A549 (cell line): ENCODE results near the gene PLA2G5. TPM values are rescaled to one million over a fixed set of nuclear protein-coding genes. Genes with fewer than 3 reads are reported as not detected.
"Not testable (repeated sequence)": the region's sequence is repeated elsewhere in the genome, so short reads cannot be mapped to it uniquely, and the experiment has no call there.

Source experiments
- ATAC-seq, 2 experiments: fragments of 200-7000 bp in 1 of 2; fragments of >200 bp in 1 of 2; cut with Nextera tagmentation in 1 of 2; cut with Tn5 transposase in 1 of 2; 3 replicates each; pipeline versions ENCODE4 v1.8.0 to v1.9.1; 2018 to 2020; ENCODE audit warnings: mild to moderate bottlenecking in 1 of 2, moderate library complexity in 1 of 2
- CTCF ChIA-PET: fragments of 300-600 bp; sonication (Branson Sonifier 250); formaldehyde crosslinking; extraction: SDS; loops from one replicate; lab custom pipeline; 2021; ENCODE audit warnings: antibody characterized with exemption, inconsistent platforms; lab: Yijun Ruan, JAX
- POLR2A ChIA-PET: fragments of 350-600 bp; formaldehyde crosslinking; extraction: SDS; loops from one replicate; lab custom pipeline; 2021; ENCODE audit warnings: antibody characterized with exemption, inconsistent platforms; lab: Yijun Ruan, JAX
- DNase-seq, 2 experiments: peaks; one replicate each; pipeline versions ENCODE4 v3.0.0 to v3.0.0-alpha.2; 2011 to 2016; ENCODE audit warnings: low read depth in 1 of 2, low spot score in 1 of 2
- FAIRE-seq: peaks from 2 replicates; lab custom pipeline; 2011; peaks lifted over from hg19 to GRCh38; lab: Jason Lieb, UNC
- H3K27ac ChIP-seq, 2 experiments: fragments of >200 bp; sonication (Bioruptor Twin); formaldehyde crosslinking; 3 replicates each; pipeline ENCODE4 v1.5.1; 2016 to 2017
- H3K4me1 ChIP-seq: fragments of >200 bp; sonication (Bioruptor Twin); formaldehyde crosslinking; 3 replicates; pipeline ENCODE4 v1.6.1; 2016
- H3K4me2 ChIP-seq: fragments of >200 bp; sonication (Bioruptor Twin); formaldehyde crosslinking; 3 replicates; pipeline ENCODE4 v1.6.1; 2016
- H3K4me3 ChIP-seq: fragments of >200 bp; sonication (Bioruptor Twin); formaldehyde crosslinking; 3 replicates; pipeline ENCODE4 v1.5.1; 2016
- H3K9me3 ChIP-seq: fragments of >200 bp; sonication (Bioruptor Twin); formaldehyde crosslinking; 3 replicates; pipeline ENCODE4 v1.6.1; 2016
- BHLHE40 ChIP-seq: IDR thresholded peaks from 2 replicates; pipeline ENCODE4 v1.6.1; 2012; ENCODE audit warnings: low read depth, low read length, inconsistent platforms
- CHD2 ChIP-seq: fragments of 150-350 bp; IDR thresholded peaks from 2 replicates; pipeline ENCODE4 v1.6.1; 2014; ENCODE audit warnings: low read length; ENCODE audit not compliant: partially characterized antibody
- CTCF ChIP-seq: fragments of >200 bp; sonication (Bioruptor Twin); formaldehyde crosslinking; IDR thresholded peaks from 3 replicates; pipeline ENCODE4 v1.5.1; 2016
- GATA3 ChIP-seq: IDR thresholded peaks from 2 replicates; pipeline ENCODE4 v1.6.1; 2012; ENCODE audit warnings: borderline replicate concordance
- KDM1A ChIP-seq: fragments of 200-600 bp; sonication (generic); IDR thresholded peaks from 2 replicates; pipeline ENCODE4 v1.6.1; 2016; ENCODE audit warnings: low read depth, mild to moderate bottlenecking
- KDM5A ChIP-seq: fragments of 200-600 bp; sonication (generic); IDR thresholded peaks from 2 replicates; pipeline ENCODE4 v1.6.1; 2016; ENCODE audit warnings: antibody characterized with exemption, mild to moderate bottlenecking
- MAFK ChIP-seq: fragments of 450-650 bp; IDR thresholded peaks from 2 replicates; pipeline ENCODE4 v1.6.1; 2014; ENCODE audit not compliant: partially characterized antibody
- MAZ ChIP-seq: fragments of 150-350 bp; IDR thresholded peaks from 2 replicates; pipeline ENCODE4 v1.6.1; 2014; ENCODE audit warnings: antibody characterized with exemption, low read depth, low read length, borderline replicate concordance
- MYC ChIP-seq: IDR thresholded peaks from 2 replicates; pipeline ENCODE4 v1.6.1; 2012; ENCODE audit warnings: mild to moderate bottlenecking, inconsistent platforms, low read length, improper control_type of control experiment, borderline replicate concordance
- NPAS2 ChIP-seq: fragments of 250-450 bp; sonication (Bioruptor Pico); IDR thresholded peaks from 2 replicates; pipeline ENCODE4 v1.8.0; 2022; ENCODE audit warnings: mild to moderate bottlenecking, moderate library complexity, borderline replicate concordance
- PBX3 ChIP-seq: IDR thresholded peaks from 2 replicates; pipeline ENCODE4 v1.6.1; 2012
- POLR2A ChIP-seq: IDR thresholded peaks from 2 replicates; pipeline ENCODE4 v1.6.1; 2012; ENCODE audit warnings: mild to moderate bottlenecking, low read length
- RCOR1 ChIP-seq: fragments of 150-350 bp; IDR thresholded peaks from 2 replicates; pipeline ENCODE4 v1.6.1; 2014; ENCODE audit warnings: antibody characterized with exemption, low read length, low read depth
- REST ChIP-seq: fragments of 200-600 bp; sonication (generic); IDR thresholded peaks from 2 replicates; pipeline ENCODE4 v1.6.1; 2016; ENCODE audit warnings: antibody characterized with exemption, mild to moderate bottlenecking, moderate library complexity
- SMC3 ChIP-seq: fragments of >200 bp; sonication (Bioruptor Twin); formaldehyde crosslinking; IDR thresholded peaks from 3 replicates; pipeline ENCODE4 v1.6.1; 2018; ENCODE audit warnings: inconsistent platforms
- TFCP2L1 ChIP-seq: fragments of 250-450 bp; sonication (Bioruptor Pico); IDR thresholded peaks from 2 replicates; pipeline ENCODE4 v1.5.0; 2021; ENCODE audit warnings: mild to moderate bottlenecking
- TP53 ChIP-seq: fragments of 250-450 bp; sonication (Bioruptor Pico); IDR thresholded peaks from 2 replicates; pipeline ENCODE4 v1.5.0; 2021; ENCODE audit warnings: mild to moderate bottlenecking, moderate library complexity
- WGBS: methylation state at CpG from one replicate; pipeline ENCODE4 v1.1.6; 2017; ENCODE audit errors: missing lambda C conversion rate; 5-methylcytosine and 5-hydroxymethylcytosine counted together
- polyA plus RNA-seq, 4 experiments: library from polyadenylated mRNA; depleted of rRNA in 3 of 4; stranded (reverse); fragments of >200 nt; fragmentation: RNase III in 1 of 4; extraction: RNeasy Plus Mini Kit Qiagen cat#74134 plus additional on column Dnase treatment in 1 of 4; gene quantifications; 2 replicates in 3 of 4; 3 replicates in 1 of 4; pipeline ENCODE4 v1.2.3, GENCODE V29; 2011 to 2017
- TF ChIP-seq, protein P1 (sequence below): fragments of 250-450 bp; sonication (Bioruptor Pico); IDR thresholded peaks from 2 replicates; pipeline ENCODE4 v1.5.0; 2020; ENCODE audit warnings: low read depth, mild to moderate bottlenecking, moderate library complexity
- TF ChIP-seq, protein P2 (sequence below): fragments of >200 bp; sonication (Bioruptor Twin); formaldehyde crosslinking; IDR thresholded peaks from 3 replicates; pipeline ENCODE4 v1.6.1; 2016

PLA2G5 gene
- polyA plus RNA-seq, 2 of the 4 experiments (the other 2 are of a cell fraction) = not detected

DNA sequence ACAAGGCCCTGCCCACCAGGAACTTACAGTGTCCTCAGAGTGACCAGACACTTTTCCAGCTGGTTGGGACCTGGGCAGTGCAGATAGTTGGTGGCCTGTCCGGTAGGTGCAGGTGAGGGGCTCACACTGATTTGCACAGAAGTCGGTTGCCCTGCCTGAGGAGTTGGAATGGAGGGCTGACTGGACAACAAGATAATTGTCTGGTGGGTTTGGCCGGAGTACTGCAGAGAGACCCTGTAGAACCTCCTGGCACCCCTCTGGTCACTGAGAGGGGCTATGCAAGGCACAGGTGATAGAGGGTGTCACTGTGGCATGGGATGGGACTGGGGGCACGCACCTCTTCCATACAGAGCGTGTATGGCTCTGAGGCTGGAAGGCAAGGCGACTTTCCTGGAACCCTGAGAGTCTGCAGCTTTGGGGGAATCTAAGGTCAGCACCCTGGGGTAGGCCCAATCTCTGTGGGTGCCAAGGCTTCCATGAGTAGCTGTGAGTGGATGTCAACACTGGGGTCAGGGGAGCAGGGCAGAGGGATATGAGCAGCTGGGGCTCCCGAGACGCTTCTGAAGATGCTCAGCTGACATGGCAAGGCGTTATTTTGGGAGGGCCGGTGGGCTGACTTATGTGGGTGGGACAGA, 56.9 kb downstream of the PLA2G5 start:
- Histone ChIP-seq H3K9me3 (no peaks in the 10 kb centered on the region), H3K4me1 (peaks cover 9% of the 10 kb centered on the region; the same call in 2 of the 3 replicates), H3K4me2 (no peak overlapping the region), H3K27ac (no peak overlapping the region), H3K4me3 (no peak overlapping the region)
- FAIRE-seq = no peak
- ATAC-seq = no peak
- DNase-seq = no peak
- 85% methylated on average over 9 of the region's 10 CpGs for WGBS
- POLR2A ChIA-PET = no interaction called here
- no peak for TF ChIP-seq REST
- TF ChIP-seq NPAS2 = no peak
- no peak for TF ChIP-seq POLR2A
- TF ChIP-seq, protein P1, sequence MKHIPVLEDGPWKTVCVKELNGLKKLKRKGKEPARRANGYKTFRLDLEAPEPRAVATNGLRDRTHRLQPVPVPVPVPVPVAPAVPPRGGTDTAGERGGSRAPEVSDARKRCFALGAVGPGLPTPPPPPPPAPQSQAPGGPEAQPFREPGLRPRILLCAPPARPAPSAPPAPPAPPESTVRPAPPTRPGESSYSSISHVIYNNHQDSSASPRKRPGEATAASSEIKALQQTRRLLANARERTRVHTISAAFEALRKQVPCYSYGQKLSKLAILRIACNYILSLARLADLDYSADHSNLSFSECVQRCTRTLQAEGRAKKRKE (CRISPR knock-in tag) = no peak
- no peak for TF ChIP-seq GATA3
- no peak for TF ChIP-seq RCOR1
- no peak for TF ChIP-seq MAZ
- TF ChIP-seq CHD2 = no peak
- TF ChIP-seq KDM1A = no peak
- TF ChIP-seq BHLHE40 = no peak
- TF ChIP-seq CTCF = no peak
- no peak for TF ChIP-seq TFCP2L1 (CRISPR knock-in tag)
- TF ChIP-seq, protein P2, sequence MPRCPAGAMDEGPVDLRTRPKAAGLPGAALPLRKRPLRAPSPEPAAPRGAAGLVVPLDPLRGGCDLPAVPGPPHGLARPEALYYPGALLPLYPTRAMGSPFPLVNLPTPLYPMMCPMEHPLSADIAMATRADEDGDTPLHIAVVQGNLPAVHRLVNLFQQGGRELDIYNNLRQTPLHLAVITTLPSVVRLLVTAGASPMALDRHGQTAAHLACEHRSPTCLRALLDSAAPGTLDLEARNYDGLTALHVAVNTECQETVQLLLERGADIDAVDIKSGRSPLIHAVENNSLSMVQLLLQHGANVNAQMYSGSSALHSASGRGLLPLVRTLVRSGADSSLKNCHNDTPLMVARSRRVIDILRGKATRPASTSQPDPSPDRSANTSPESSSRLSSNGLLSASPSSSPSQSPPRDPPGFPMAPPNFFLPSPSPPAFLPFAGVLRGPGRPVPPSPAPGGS = no peak
- no peak for TF ChIP-seq MAFK
- TF ChIP-seq KDM5A = no peak
- TF ChIP-seq MYC = no peak
- no peak for TF ChIP-seq SMC3
- no peak for TF ChIP-seq TP53 (CRISPR knock-in tag)
- no peak for TF ChIP-seq PBX3
- CTCF ChIA-PET = no interaction called here

GRCh38 chr1:20130518-20130917, 60.5 kb downstream of the PLA2G5 start:
- WGBS = 36% methylated on average over 3 of the region's 3 CpGs
- DNase-seq, H3K4me3 ChIP-seq, POLR2A ChIA-PET, H3K27ac ChIP-seq, FAIRE-seq, H3K9me3 ChIP-seq, ATAC-seq, H3K4me1 ChIP-seq, H3K4me2 ChIP-seq: not testable (repeated sequence)
- CTCF ChIA-PET = interaction anchor here (1.4 to 2.4 kb wide), 2 partner anchors 21 to 22 kb away, joined by 3 to 7 read pairs; no protein-coding TSS in a partner anchor
